ENCODE results near the gene LEKR1.

The LEKR1 gene

DNA sequence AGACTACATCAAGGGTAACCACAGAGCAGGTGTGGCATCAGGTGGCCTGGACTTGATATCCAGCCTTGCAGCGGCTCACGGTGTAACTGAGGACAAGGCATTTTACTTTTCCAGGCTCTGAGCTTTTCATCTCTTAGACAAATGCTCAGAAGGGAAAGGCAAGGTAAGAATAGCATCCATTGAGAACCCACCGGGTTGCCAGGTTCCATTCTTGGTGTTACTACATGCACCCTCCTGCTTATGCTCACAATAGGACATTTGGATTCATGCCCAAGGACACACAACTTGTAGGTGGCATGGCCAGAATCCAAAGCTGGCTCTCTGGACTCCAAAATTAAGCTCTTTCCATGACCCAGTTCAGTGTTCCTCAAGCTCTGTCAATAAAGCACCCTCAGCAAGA is 248.3 kb downstream of the LEKR1 start:
- TF ChIP-seq ZNF76 (tag by site-specific recombination; IDR thresholded peaks at IDR 0.05; ENCODE audit: borderline replicate concordance, low read depth) (no peak), ZNF19 (tag by site-specific recombination; IDR thresholded peaks at IDR 0.05; ENCODE audit: low read depth) (no peak), ZNF140 (tag by site-specific recombination; IDR thresholded peaks at IDR 0.05) (no peak), ZNF600 (tag by site-specific recombination; IDR thresholded peaks at IDR 0.05) (no peak), ZNF747 (tag by site-specific recombination; IDR thresholded peaks at IDR 0.05) (no peak), ZNF112 (tag by site-specific recombination; IDR thresholded peaks at IDR 0.05) (no peak), ZNF274 (IDR thresholded peaks at IDR 0.05; ENCODE audit: low read length) (no peak), ZNF274 (tag by site-specific recombination; IDR thresholded peaks at IDR 0.05; ENCODE audit: borderline replicate concordance) (no peak), ZNF514 (tag by site-specific recombination; IDR thresholded peaks at IDR 0.05) (no peak), KLF8 (tag by site-specific recombination; IDR thresholded peaks at IDR 0.05) (no peak), ZNF121 (tag by site-specific recombination; IDR thresholded peaks at IDR 0.05) (no peak), ZSCAN16 (tag by site-specific recombination; IDR thresholded peaks at IDR 0.05) (no peak), ZNF221 (tag by site-specific recombination; IDR thresholded peaks at IDR 0.05; ENCODE audit: borderline replicate concordance) (no peak), ZNF394 (tag by site-specific recombination; IDR thresholded peaks at IDR 0.05; ENCODE audit: borderline replicate concordance) (no peak), ZEB2 (tag by site-specific recombination; IDR thresholded peaks at IDR 0.05) (no peak), ZNF239 (tag by site-specific recombination; IDR thresholded peaks at IDR 0.05) (no peak)
- TF ChIP-seq, protein P1, sequence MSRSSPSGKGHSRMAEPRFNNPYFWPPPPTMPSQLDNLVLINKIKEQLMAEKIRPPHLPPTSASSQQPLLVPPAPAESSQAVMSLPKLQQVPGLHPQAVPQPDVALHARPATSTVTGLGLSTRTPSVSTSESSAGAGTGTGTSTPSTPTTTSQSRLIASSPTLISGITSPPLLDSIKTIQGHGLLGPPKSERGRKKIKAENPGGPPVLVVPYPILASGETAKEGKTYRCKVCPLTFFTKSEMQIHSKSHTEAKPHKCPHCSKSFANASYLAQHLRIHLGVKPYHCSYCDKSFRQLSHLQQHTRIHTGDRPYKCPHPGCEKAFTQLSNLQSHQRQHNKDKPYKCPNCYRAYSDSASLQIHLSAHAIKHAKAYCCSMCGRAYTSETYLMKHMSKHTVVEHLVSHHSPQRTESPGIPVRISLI (tag by site-specific recombination; IDR thresholded peaks at IDR 0.05) = no peak
- TF ChIP-seq, protein P2, sequence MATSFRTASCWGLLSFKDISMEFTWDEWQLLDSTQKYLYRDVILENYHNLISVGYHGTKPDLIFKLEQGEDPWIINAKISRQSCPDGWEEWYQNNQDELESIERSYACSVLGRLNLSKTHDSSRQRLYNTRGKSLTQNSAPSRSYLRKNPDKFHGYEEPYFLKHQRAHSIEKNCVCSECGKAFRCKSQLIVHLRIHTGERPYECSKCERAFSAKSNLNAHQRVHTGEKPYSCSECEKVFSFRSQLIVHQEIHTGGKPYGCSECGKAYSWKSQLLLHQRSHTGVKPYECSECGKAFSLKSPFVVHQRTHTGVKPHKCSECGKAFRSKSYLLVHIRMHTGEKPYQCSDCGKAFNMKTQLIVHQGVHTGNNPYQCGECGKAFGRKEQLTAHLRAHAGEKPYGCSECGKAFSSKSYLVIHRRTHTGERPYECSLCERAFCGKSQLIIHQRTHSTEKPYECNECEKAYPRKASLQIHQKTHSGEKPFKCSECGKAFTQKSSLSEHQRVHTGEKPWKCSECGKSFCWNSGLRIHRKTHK (tag by site-specific recombination; IDR thresholded peaks at IDR 0.05) = no peak
- CTCF ChIA-PET = interaction anchor here (0.7 kb wide), 1 partner anchor 9 kb away, joined by 3 read pairs; no protein-coding TSS in a partner anchor
- Histone ChIP-seq H3K27ac (ENCODE audit: extremely low read depth, low read depth, low read length) (no peak overlapping the region), H3K4me1 (ENCODE audit: control insufficient read depth, insufficient read depth, low read length) (no peaks in the 10 kb centered on the region), H3K9me3 (ENCODE audit: control insufficient read depth, insufficient read depth, low read depth, low read length) (no peaks in the 10 kb centered on the region), H3K4me3 (ENCODE audit: low read depth, low read length) (no peak overlapping the region), H3K36me3 (ENCODE audit: control insufficient read depth in 2 of 2, insufficient read depth in 1 of 2, low read length in 2 of 2) (no peaks in the 10 kb centered on the region)
- POLR2A ChIA-PET = no interaction called here

DNA sequence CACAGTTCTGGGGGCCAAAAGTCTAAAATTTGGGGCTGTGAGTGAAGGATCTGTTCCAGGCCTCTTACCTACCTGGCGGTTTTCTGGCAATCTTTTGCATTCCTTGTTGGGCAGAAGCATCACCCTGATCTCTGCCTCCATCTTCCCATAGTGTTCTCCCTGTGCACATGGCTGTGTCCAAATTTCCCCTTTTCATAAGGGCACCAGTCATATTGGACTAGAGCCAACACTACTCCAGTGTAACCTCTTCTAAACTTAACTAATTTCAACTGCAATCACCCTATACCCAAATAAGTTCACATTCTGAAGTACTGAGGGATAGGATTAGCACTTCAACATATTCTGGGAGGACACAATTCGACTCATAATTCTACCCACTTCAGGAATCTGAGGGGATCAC is 248.8 kb downstream of the LEKR1 start:
- Histone ChIP-seq H3K4me3 (ENCODE audit: low read depth, low read length) (no peak overlapping the region), H3K9me3 (ENCODE audit: control insufficient read depth, insufficient read depth, low read depth, low read length) (no peaks in the 10 kb centered on the region), H3K27ac (ENCODE audit: extremely low read depth, low read depth, low read length) (no peak overlapping the region), H3K4me1 (ENCODE audit: control insufficient read depth, insufficient read depth, low read length) (no peaks in the 10 kb centered on the region), H3K36me3 (ENCODE audit: control insufficient read depth in 2 of 2, insufficient read depth in 1 of 2, low read length in 2 of 2) (no peaks in the 10 kb centered on the region)
- TF ChIP-seq ZNF302 (tag by site-specific recombination; IDR thresholded peaks at IDR 0.05; ENCODE audit: low read depth) = no peak
- TF ChIP-seq, protein P3, sequence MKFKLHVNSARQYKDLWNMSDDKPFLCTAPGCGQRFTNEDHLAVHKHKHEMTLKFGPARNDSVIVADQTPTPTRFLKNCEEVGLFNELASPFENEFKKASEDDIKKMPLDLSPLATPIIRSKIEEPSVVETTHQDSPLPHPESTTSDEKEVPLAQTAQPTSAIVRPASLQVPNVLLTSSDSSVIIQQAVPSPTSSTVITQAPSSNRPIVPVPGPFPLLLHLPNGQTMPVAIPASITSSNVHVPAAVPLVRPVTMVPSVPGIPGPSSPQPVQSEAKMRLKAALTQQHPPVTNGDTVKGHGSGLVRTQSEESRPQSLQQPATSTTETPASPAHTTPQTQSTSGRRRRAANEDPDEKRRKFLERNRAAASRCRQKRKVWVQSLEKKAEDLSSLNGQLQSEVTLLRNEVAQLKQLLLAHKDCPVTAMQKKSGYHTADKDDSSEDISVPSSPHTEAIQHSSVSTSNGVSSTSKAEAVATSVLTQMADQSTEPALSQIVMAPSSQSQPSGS (tag by site-specific recombination; IDR thresholded peaks at IDR 0.05; ENCODE audit: low read depth) = no peak
- no peak for TF ChIP-seq ZNF335 (tag by site-specific recombination; conservative IDR thresholded peaks at IDR 0.05)
- TF ChIP-seq ZNF571 (tag by site-specific recombination; IDR thresholded peaks at IDR 0.05) = no peak
- no peak for TF ChIP-seq ZNF791 (tag by site-specific recombination; IDR thresholded peaks at IDR 0.05)
- TF ChIP-seq ZNF202 (tag by site-specific recombination; IDR thresholded peaks at IDR 0.05; ENCODE audit: borderline replicate concordance) = no peak
- TF ChIP-seq ZNF510 (tag by site-specific recombination; IDR thresholded peaks at IDR 0.05; ENCODE audit: insufficient replicate concordance) = no peak
- TF ChIP-seq YY1 (tag by site-specific recombination; IDR thresholded peaks at IDR 0.05) = no peak
- no peak for TF ChIP-seq ZNF239 (tag by site-specific recombination; IDR thresholded peaks at IDR 0.05)
- no peak for TF ChIP-seq ZNF394 (tag by site-specific recombination; IDR thresholded peaks at IDR 0.05; ENCODE audit: borderline replicate concordance)
- TF ChIP-seq KLF10 (tag by site-specific recombination; IDR thresholded peaks at IDR 0.05) = no peak
- no peak for TF ChIP-seq ZNF501 (tag by site-specific recombination; IDR thresholded peaks at IDR 0.05)
- ChIA-PET CTCF (interaction anchor here (0.7 to 0.8 kb wide), 2 partner anchors 9 to 924 kb away, joined by 3 read pairs; no protein-coding TSS in a partner anchor), POLR2A (no interaction called here)
